GM19372 (cell line): ENCODE data around the gene PEX11A.

Experiments
- ATAC-seq: cut with Tn5 transposase; IDR thresholded peaks from one replicate; pipeline ENCODE4 v1.9.1; 2021; ENCODE audit warnings: mild to moderate bottlenecking, low read depth, moderate library complexity; ENCODE audit not compliant: unreplicated experiment

Gene PEX11A

GRCh38 chr15:89631902-89632264 lies 58.7 kb downstream of the PEX11A start:
- no peak for ATAC-seq
